ENCODE results near the gene FOXP1.

GRCh38 chr3:71269906-71270305, 313.6 kb downstream of the FOXP1 start:
- TF ChIP-seq CTCF (IDR thresholded peaks at IDR 0.05) (no peak), EZH2 (IDR thresholded peaks at IDR 0.05; ENCODE audit: borderline replicate concordance, insufficient read depth, low read depth, low read length, poor library complexity, severe bottlenecking) (no peak)

All from B cell (primary cell).